ENCODE measurements around the gene TBC1D24. TPM values are rescaled to one million over a fixed set of nuclear protein-coding genes. Genes with fewer than 3 reads are reported as not detected.

Gene TBC1D24
- total and polyA plus RNA-seq, 9 of the 15 experiments (the other 6 are each of a cell fraction or from before 2014, with no cell fraction given), result 1.7 to 22.6 (median 7.2) TPM

DNA sequence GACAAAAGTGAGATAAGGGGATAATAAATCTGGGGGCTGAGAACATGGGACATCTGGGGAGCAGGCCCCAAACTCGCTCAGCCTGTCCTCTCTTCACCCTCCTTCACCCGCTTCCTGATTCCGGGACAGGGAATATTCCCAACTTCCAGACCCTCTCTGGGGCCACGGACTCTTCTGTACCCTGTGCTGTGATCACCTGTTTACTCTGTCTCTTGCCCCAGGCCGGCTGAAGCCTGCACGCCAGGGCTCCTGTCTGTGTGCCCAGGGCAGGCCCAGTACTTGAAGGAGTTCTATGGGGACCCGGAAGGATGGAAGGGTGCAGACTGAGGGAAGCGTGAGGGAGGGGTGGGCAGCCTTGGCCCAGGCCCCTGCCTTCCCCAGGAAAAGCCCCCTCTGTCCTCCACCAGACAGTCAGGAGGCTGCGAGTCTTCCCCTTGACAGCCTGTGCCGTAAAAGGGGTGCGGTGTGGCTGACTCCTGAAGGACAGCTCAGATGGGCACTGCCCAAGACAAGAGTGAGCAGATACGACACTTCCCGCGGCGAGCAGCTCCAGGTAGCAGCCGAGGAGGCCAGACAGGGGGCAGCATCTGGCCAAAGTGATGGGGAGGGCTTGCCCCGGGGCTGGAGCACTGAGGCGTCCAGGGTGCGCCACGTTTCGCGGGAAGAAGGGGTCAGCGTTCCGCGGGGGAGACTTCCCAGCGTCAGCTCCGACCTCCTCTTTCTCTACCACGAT, 46.7 kb upstream of the TBC1D24 start (continued):
- TF ChIP-seq ZNF436 (CRISPR knock-in tag; IDR thresholded peaks at IDR 0.05) (no peak), ZKSCAN1 (IDR thresholded peaks at IDR 0.05; ENCODE audit: low read depth, low read length) (no peak), TCF3 (CRISPR knock-in tag; IDR thresholded peaks at IDR 0.05) (no peak), SMAD1 (IDR thresholded peaks at IDR 0.05; ENCODE audit: low read depth, low read length, partially characterized antibody) (no peak), ZNF224 (CRISPR knock-in tag; IDR thresholded peaks at IDR 0.05) (no peak), TEAD1 (CRISPR knock-in tag; IDR thresholded peaks at IDR 0.05) (no peak), ZNF785 (CRISPR knock-in tag; IDR thresholded peaks at IDR 0.05) (no peak), DNMT1 (IDR thresholded peaks at IDR 0.05) (no peak), RHOXF2B (CRISPR knock-in tag; conservative IDR thresholded peaks at IDR 0.05) (no peak), NRF1 (conservative IDR thresholded peaks at IDR 0.05 in 1 of 2, IDR thresholded peaks at IDR 0.05 in 1 of 2) (no peak), KAT7 (CRISPR knock-in tag; IDR thresholded peaks at IDR 0.05; ENCODE audit: borderline replicate concordance) (peak; percentile 59; the same call in 1 of the 2 replicates), MXI1 (IDR thresholded peaks at IDR 0.05; ENCODE audit: low read depth, low read length) (no peak), RBM22 (IDR thresholded peaks at IDR 0.05; ENCODE audit: low read depth, low read length, poor library complexity, severe bottlenecking) (no peak), PRPF4 (IDR thresholded peaks at IDR 0.05; ENCODE audit: insufficient read depth, low read depth, low read length, poor library complexity, severe bottlenecking) (no peak), KAT2B (IDR thresholded peaks at IDR 0.05; ENCODE audit: low read depth, low read length) (no peak), PCBP2 (IDR thresholded peaks at IDR 0.05; ENCODE audit: low read depth, low read length, poor library complexity, severe bottlenecking) (no peak), RCOR1 (IDR thresholded peaks at IDR 0.05; ENCODE audit: borderline replicate concordance in 1 of 2, low read depth in 2 of 2, low read length in 2 of 2) (peak in 1 of 2 experiments; percentile 63; a peak in 2 of 4 replicates), CHD2 (IDR thresholded peaks at IDR 0.05; ENCODE audit: low read depth, low read length) (no peak), HMG20B (CRISPR knock-in tag; IDR thresholded peaks at IDR 0.05) (no peak), ZSCAN29 (IDR thresholded peaks at IDR 0.05) (no peak), SAFB (IDR thresholded peaks at IDR 0.05; ENCODE audit: borderline replicate concordance, low read depth, low read length) (no peak)
- TF ChIP-seq, protein P1, sequence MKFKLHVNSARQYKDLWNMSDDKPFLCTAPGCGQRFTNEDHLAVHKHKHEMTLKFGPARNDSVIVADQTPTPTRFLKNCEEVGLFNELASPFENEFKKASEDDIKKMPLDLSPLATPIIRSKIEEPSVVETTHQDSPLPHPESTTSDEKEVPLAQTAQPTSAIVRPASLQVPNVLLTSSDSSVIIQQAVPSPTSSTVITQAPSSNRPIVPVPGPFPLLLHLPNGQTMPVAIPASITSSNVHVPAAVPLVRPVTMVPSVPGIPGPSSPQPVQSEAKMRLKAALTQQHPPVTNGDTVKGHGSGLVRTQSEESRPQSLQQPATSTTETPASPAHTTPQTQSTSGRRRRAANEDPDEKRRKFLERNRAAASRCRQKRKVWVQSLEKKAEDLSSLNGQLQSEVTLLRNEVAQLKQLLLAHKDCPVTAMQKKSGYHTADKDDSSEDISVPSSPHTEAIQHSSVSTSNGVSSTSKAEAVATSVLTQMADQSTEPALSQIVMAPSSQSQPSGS (CRISPR knock-in tag; IDR thresholded peaks at IDR 0.05), result no peak
- TF ChIP-seq, protein P2, sequence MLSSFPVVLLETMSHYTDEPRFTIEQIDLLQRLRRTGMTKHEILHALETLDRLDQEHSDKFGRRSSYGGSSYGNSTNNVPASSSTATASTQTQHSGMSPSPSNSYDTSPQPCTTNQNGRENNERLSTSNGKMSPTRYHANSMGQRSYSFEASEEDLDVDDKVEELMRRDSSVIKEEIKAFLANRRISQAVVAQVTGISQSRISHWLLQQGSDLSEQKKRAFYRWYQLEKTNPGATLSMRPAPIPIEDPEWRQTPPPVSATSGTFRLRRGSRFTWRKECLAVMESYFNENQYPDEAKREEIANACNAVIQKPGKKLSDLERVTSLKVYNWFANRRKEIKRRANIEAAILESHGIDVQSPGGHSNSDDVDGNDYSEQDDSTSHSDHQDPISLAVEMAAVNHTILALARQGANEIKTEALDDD (IDR thresholded peaks at IDR 0.05), result no peak
- TF ChIP-seq, protein P3, sequence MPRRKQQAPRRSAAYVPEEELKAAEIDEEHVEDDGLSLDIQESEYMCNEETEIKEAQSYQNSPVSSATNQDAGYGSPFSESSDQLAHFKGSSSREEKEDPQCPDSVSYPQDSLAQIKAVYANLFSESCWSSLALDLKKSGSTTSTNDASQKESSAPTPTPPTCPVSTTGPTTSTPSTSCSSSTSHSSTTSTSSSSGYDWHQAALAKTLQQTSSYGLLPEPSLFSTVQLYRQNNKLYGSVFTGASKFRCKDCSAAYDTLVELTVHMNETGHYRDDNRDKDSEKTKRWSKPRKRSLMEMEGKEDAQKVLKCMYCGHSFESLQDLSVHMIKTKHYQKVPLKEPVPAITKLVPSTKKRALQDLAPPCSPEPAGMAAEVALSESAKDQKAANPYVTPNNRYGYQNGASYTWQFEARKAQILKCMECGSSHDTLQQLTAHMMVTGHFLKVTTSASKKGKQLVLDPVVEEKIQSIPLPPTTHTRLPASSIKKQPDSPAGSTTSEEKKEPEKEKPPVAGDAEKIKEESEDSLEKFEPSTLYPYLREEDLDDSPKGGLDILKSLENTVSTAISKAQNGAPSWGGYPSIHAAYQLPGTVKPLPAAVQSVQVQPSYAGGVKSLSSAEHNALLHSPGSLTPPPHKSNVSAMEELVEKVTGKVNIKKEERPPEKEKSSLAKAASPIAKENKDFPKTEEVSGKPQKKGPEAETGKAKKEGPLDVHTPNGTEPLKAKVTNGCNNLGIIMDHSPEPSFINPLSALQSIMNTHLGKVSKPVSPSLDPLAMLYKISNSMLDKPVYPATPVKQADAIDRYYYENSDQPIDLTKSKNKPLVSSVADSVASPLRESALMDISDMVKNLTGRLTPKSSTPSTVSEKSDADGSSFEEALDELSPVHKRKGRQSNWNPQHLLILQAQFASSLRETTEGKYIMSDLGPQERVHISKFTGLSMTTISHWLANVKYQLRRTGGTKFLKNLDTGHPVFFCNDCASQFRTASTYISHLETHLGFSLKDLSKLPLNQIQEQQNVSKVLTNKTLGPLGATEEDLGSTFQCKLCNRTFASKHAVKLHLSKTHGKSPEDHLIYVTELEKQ (CRISPR knock-in tag; IDR thresholded peaks at IDR 0.05), result no peak
